Measurements from ENCODE around the gene PPFIA4. TPM values are rescaled to one million over a fixed set of nuclear protein-coding genes. Genes with fewer than 3 reads are reported as not detected.

The PPFIA4 gene
- total RNA-seq, 1 experiment from 2014 or later: 0.83 TPM

GRCh38 chr1:203082571-203083462 is 56.5 kb downstream of the PPFIA4 start:
- no peak overlapping the region for H3K4me3 Mint-ChIP-seq (ENCODE audit: low read depth, unreplicated experiment)
- TF ChIP-seq, protein P1, sequence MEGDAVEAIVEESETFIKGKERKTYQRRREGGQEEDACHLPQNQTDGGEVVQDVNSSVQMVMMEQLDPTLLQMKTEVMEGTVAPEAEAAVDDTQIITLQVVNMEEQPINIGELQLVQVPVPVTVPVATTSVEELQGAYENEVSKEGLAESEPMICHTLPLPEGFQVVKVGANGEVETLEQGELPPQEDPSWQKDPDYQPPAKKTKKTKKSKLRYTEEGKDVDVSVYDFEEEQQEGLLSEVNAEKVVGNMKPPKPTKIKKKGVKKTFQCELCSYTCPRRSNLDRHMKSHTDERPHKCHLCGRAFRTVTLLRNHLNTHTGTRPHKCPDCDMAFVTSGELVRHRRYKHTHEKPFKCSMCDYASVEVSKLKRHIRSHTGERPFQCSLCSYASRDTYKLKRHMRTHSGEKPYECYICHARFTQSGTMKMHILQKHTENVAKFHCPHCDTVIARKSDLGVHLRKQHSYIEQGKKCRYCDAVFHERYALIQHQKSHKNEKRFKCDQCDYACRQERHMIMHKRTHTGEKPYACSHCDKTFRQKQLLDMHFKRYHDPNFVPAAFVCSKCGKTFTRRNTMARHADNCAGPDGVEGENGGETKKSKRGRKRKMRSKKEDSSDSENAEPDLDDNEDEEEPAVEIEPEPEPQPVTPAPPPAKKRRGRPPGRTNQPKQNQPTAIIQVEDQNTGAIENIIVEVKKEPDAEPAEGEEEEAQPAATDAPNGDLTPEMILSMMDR (IDR thresholded peaks at IDR 0.05; ENCODE audit: unreplicated experiment): no peak
- H3K27me3 Mint-ChIP-seq (ENCODE audit: unreplicated experiment): peaks cover 95% of the 10 kb centered on the region
- H3K4me1 Mint-ChIP-seq (ENCODE audit: low read depth, unreplicated experiment): no peaks in the 10 kb centered on the region
- no peaks in the 10 kb centered on the region for H3K9me3 Mint-ChIP-seq (ENCODE audit: low read depth, unreplicated experiment)
- no peaks in the 10 kb centered on the region for H3K36me3 Mint-ChIP-seq (ENCODE audit: insufficient read depth, unreplicated experiment)
- CTCF ChIA-PET: interaction anchor here (0.6 to 0.8 kb wide), 3 partner anchors 90 to 1736 kb away, joined by 3 to 4 read pairs (median 3); no protein-coding TSS in a partner anchor
- no peak for DNase-seq
- intact Hi-C loops (cut with micrococcal nuclease; ENCODE audit: unreplicated experiment): no loop called here
- H3K27ac Mint-ChIP-seq (ENCODE audit: unreplicated experiment): no peak overlapping the region
- BruUV-seq (replicated peaks): no TSS peak

GRCh38 chr1:203083463-203083921 is 57.2 kb downstream of the PPFIA4 start:
- TF ChIP-seq, protein P1 (IDR thresholded peaks at IDR 0.05; ENCODE audit: unreplicated experiment): no peak
- H3K36me3 Mint-ChIP-seq (ENCODE audit: insufficient read depth, unreplicated experiment): no peaks in the 10 kb centered on the region
- H3K27ac Mint-ChIP-seq (ENCODE audit: unreplicated experiment): no peak overlapping the region
- CTCF ChIA-PET: interaction anchor here (0.6 to 0.8 kb wide), 3 partner anchors 85 to 133 kb away, joined by 3 to 4 read pairs (median 3); no protein-coding TSS in a partner anchor
- H3K9me3 Mint-ChIP-seq (ENCODE audit: low read depth, unreplicated experiment): no peaks in the 10 kb centered on the region
- H3K4me3 Mint-ChIP-seq (ENCODE audit: low read depth, unreplicated experiment): no peak overlapping the region
- DNase-seq: no peak
- intact Hi-C loops (cut with micrococcal nuclease; ENCODE audit: unreplicated experiment): no loop called here
- H3K27me3 Mint-ChIP-seq (ENCODE audit: unreplicated experiment): peaks cover 95% of the 10 kb centered on the region
- H3K4me1 Mint-ChIP-seq (ENCODE audit: low read depth, unreplicated experiment): no peaks in the 10 kb centered on the region
- BruUV-seq (replicated peaks): no TSS peak

GRCh38 chr1:203084588-203085527 is 58.6 kb downstream of the PPFIA4 start:
- peak; percentile 13 for DNase-seq
- no peaks in the 10 kb centered on the region for H3K36me3 Mint-ChIP-seq (ENCODE audit: insufficient read depth, unreplicated experiment)
- no peaks in the 10 kb centered on the region for H3K9me3 Mint-ChIP-seq (ENCODE audit: low read depth, unreplicated experiment)
- peaks cover 95% of the 10 kb centered on the region for H3K27me3 Mint-ChIP-seq (ENCODE audit: unreplicated experiment)
- H3K4me1 Mint-ChIP-seq (ENCODE audit: low read depth, unreplicated experiment): no peaks in the 10 kb centered on the region
- no peak overlapping the region for H3K4me3 Mint-ChIP-seq (ENCODE audit: low read depth, unreplicated experiment)
- intact Hi-C loops (cut with micrococcal nuclease; ENCODE audit: unreplicated experiment): no loop called here
- TF ChIP-seq, protein P1 (IDR thresholded peaks at IDR 0.05; ENCODE audit: unreplicated experiment): no peak
- BruUV-seq (replicated peaks): no TSS peak
- H3K27ac Mint-ChIP-seq (ENCODE audit: unreplicated experiment): no peak overlapping the region
- CTCF ChIA-PET: interaction anchor here (0.7 kb wide), 1 partner anchor 20 kb away, joined by 3 read pairs; no protein-coding TSS in a partner anchor
